ENCODE data around the gene MFAP1. TPM values are rescaled to one million over a fixed set of nuclear protein-coding genes. Genes with fewer than 3 reads are reported as not detected.

Gene MFAP1
- total RNA-seq, 1 experiment from 2014 or later: 16.4 TPM

- no peak for TF ChIP-seq CTCF (IDR thresholded peaks at IDR 0.05; ENCODE audit: unreplicated experiment)
- intact Hi-C loops (cut with micrococcal nuclease; ENCODE audit: unreplicated experiment): no loop called here
- Mint-ChIP-seq H3K27me3 (ENCODE audit: unreplicated experiment) (no peaks in the 10 kb centered on the region), H3K4me1 (ENCODE audit: low read depth, unreplicated experiment) (no peaks in the 10 kb centered on the region), H3K27ac (ENCODE audit: unreplicated experiment) (no peak overlapping the region), H3K9me3 (ENCODE audit: low read depth, unreplicated experiment) (no peaks in the 10 kb centered on the region), H3K36me3 (ENCODE audit: insufficient read depth, unreplicated experiment) (peaks cover 51% of the 10 kb centered on the region), H3K4me3 (ENCODE audit: low read depth, unreplicated experiment) (no peak overlapping the region)
- BruUV-seq (replicated peaks): no TSS peak
- no peak for DNase-seq
- CTCF ChIA-PET: no interaction called here
Observed at GRCh38 chr15:43774062-43774461, 50.4 kb downstream of the MFAP1 start.

DNA sequence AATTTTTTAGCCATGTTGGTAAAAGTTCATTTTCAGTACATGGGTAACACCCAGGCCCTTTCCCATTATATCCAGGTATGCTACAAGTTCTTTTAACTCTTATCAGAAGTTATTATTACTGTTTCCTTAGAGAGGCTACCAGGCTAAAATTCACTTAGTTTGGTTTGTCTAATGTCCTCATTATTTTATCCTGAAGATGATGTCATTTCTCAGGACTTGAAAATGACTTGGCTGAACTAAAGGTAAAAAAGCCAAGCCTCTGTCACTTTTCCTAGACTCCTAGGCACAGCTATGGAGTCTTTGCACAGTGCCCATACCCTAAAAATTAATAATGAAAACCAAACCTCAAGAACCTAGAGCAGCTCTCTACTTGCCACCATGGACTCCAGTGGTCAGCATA is 51.9 kb downstream of the MFAP1 start:
- no peak overlapping the region for H3K4me3 Mint-ChIP-seq (ENCODE audit: low read depth, unreplicated experiment)
- intact Hi-C loops (cut with micrococcal nuclease; ENCODE audit: unreplicated experiment): no loop called here
- no peak for DNase-seq
- H3K9me3 Mint-ChIP-seq (ENCODE audit: low read depth, unreplicated experiment): no peaks in the 10 kb centered on the region
- no peaks in the 10 kb centered on the region for H3K27me3 Mint-ChIP-seq (ENCODE audit: unreplicated experiment)
- H3K4me1 Mint-ChIP-seq (ENCODE audit: low read depth, unreplicated experiment): no peaks in the 10 kb centered on the region
- CTCF ChIA-PET: no interaction called here
- H3K36me3 Mint-ChIP-seq (ENCODE audit: insufficient read depth, unreplicated experiment): peaks cover 63% of the 10 kb centered on the region
- H3K27ac Mint-ChIP-seq (ENCODE audit: unreplicated experiment): no peak overlapping the region
- TF ChIP-seq CTCF (IDR thresholded peaks at IDR 0.05; ENCODE audit: unreplicated experiment): no peak
- no TSS peak for BruUV-seq (replicated peaks)

GRCh38 chr15:43771816-43772215 is 52.7 kb downstream of the MFAP1 start:
- H3K27ac Mint-ChIP-seq (ENCODE audit: unreplicated experiment): no peak overlapping the region
- intact Hi-C loops (cut with micrococcal nuclease; ENCODE audit: unreplicated experiment): no loop called here
- TF ChIP-seq CTCF (IDR thresholded peaks at IDR 0.05; ENCODE audit: unreplicated experiment): no peak
- no peak overlapping the region for H3K4me3 Mint-ChIP-seq (ENCODE audit: low read depth, unreplicated experiment)
- no peaks in the 10 kb centered on the region for H3K4me1 Mint-ChIP-seq (ENCODE audit: low read depth, unreplicated experiment)
- H3K36me3 Mint-ChIP-seq (ENCODE audit: insufficient read depth, unreplicated experiment): peaks cover 62% of the 10 kb centered on the region
- no peaks in the 10 kb centered on the region for H3K27me3 Mint-ChIP-seq (ENCODE audit: unreplicated experiment)
- DNase-seq: no peak
- CTCF ChIA-PET: no interaction called here
- H3K9me3 Mint-ChIP-seq (ENCODE audit: low read depth, unreplicated experiment): no peaks in the 10 kb centered on the region
- no TSS peak for BruUV-seq (replicated peaks)

- CTCF ChIA-PET: interaction anchor here (0.5 kb wide), 1 partner anchor 30 kb away, joined by 5 read pairs; no protein-coding TSS in a partner anchor
- no peak overlapping the region for H3K4me3 Mint-ChIP-seq (ENCODE audit: low read depth, unreplicated experiment)
- H3K36me3 Mint-ChIP-seq (ENCODE audit: insufficient read depth, unreplicated experiment): peaks cover 50% of the 10 kb centered on the region
- no peaks in the 10 kb centered on the region for H3K4me1 Mint-ChIP-seq (ENCODE audit: low read depth, unreplicated experiment)
- BruUV-seq (replicated peaks): no TSS peak
- no peaks in the 10 kb centered on the region for H3K27me3 Mint-ChIP-seq (ENCODE audit: unreplicated experiment)
- intact Hi-C loops (cut with micrococcal nuclease; ENCODE audit: unreplicated experiment): loop anchor here (2.0 kb wide), 1 partner anchor 21 kb away; no protein-coding TSS in a partner anchor
- peak; percentile 52 for DNase-seq
- no peaks in the 10 kb centered on the region for H3K9me3 Mint-ChIP-seq (ENCODE audit: low read depth, unreplicated experiment)
- H3K27ac Mint-ChIP-seq (ENCODE audit: unreplicated experiment): no peak overlapping the region
- no peak for TF ChIP-seq CTCF (IDR thresholded peaks at IDR 0.05; ENCODE audit: unreplicated experiment)
Observed at GRCh38 chr15:43769584-43770228, 54.8 kb downstream of the MFAP1 start.
